Measurements from ENCODE around the gene LBR. TPM values are rescaled to one million over a fixed set of nuclear protein-coding genes. Genes with fewer than 3 reads are reported as not detected.

Gene LBR
- total RNA-seq, 1 experiment from 2014 or later = 60.9 TPM

DNA sequence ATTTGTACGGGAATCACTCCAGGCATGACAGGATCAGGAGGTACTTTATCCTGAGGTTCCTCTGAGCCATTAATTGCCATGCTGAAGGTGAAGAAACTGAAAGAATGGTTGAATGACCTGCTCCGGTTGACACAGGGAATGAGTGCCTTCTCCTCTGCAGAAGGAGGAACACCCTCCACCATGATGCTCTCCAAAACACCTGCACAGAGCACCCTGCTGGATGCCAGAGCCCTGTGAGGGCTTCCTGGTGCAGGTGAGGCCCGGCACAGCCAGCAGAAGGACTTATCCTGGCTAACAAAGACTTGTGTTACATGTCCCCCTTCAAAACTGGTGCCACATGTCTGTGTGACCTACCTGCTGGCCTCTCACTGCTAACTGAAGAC lies 14.3 kb upstream of the LBR start:
- no peak overlapping the region for H3K9ac ChIP-seq (ENCODE audit: extremely low read depth, insufficient read length, low read length)
- no peak overlapping the region for H2BK5ac ChIP-seq (ENCODE audit: insufficient read length, low read length)
- Mint-ChIP-seq H3K27ac (no peak overlapping the region), H3K36me3 (ENCODE audit: insufficient read depth in 1 of 3, low read depth in 3 of 3) (no peaks in the 10 kb centered on the region), H3K4me3 (no peak overlapping the region), H3K27me3 (ENCODE audit: low read depth) (peaks cover 4% of the 10 kb centered on the region), H3K4me1 (peaks cover 18 to 26% of the 10 kb centered on the region in 2 experiments), H3K9me3 (no peaks in the 10 kb centered on the region)
- H3K4me1 ChIP-seq (ENCODE audit: insufficient read depth, low read length) = peaks cover 5% of the 10 kb centered on the region; the same call in 1 of the 2 replicates
- no peak overlapping the region for H3K4ac ChIP-seq (ENCODE audit: low read depth, low read length)
- H3T11ph ChIP-seq (ENCODE audit: low read length) = no peak overlapping the region
- no peak overlapping the region for H4K91ac ChIP-seq (ENCODE audit: insufficient read length, low read depth, low read length)
- no peak overlapping the region for H3K56ac ChIP-seq (ENCODE audit: insufficient read length, low read depth, low read length)
- no peaks in the 10 kb centered on the region for H3K27me3 ChIP-seq (ENCODE audit: insufficient read depth, low read length)
- H3K18ac ChIP-seq (ENCODE audit: insufficient read length, low read depth, low read length) = no peak overlapping the region
- no peaks in the 10 kb centered on the region for H3K79me1 ChIP-seq (ENCODE audit: insufficient read depth, low read depth, low read length, poor library complexity, severe bottlenecking)
- H2BK20ac ChIP-seq (ENCODE audit: low read depth, low read length, poor library complexity, severe bottlenecking) = no peak overlapping the region
- H4K8ac ChIP-seq (replicated peaks; ENCODE audit: insufficient read length, low read depth, low read length) = no peak overlapping the region
- DNase-seq = no peak
- H2AK5ac ChIP-seq (ENCODE audit: insufficient read length, low read length) = no peak overlapping the region
- no peaks in the 10 kb centered on the region for H4K20me1 ChIP-seq (ENCODE audit: control insufficient read depth, insufficient read depth, insufficient read length)
- no peaks in the 10 kb centered on the region for H3K23me2 ChIP-seq (ENCODE audit: insufficient read length, low read depth, low read length, poor library complexity, severe bottlenecking)
- H3K79me2 ChIP-seq (ENCODE audit: insufficient read depth, low read length) = no peaks in the 10 kb centered on the region
- TF ChIP-seq, protein P1, sequence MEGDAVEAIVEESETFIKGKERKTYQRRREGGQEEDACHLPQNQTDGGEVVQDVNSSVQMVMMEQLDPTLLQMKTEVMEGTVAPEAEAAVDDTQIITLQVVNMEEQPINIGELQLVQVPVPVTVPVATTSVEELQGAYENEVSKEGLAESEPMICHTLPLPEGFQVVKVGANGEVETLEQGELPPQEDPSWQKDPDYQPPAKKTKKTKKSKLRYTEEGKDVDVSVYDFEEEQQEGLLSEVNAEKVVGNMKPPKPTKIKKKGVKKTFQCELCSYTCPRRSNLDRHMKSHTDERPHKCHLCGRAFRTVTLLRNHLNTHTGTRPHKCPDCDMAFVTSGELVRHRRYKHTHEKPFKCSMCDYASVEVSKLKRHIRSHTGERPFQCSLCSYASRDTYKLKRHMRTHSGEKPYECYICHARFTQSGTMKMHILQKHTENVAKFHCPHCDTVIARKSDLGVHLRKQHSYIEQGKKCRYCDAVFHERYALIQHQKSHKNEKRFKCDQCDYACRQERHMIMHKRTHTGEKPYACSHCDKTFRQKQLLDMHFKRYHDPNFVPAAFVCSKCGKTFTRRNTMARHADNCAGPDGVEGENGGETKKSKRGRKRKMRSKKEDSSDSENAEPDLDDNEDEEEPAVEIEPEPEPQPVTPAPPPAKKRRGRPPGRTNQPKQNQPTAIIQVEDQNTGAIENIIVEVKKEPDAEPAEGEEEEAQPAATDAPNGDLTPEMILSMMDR (conservative IDR thresholded peaks at IDR 0.05) = no peak
- H3K14ac ChIP-seq (ENCODE audit: insufficient read depth, low read length) = no peak overlapping the region
- no CpG with 5 or more reads among the region's 3 CpGs for WGBS (ENCODE audit: extremely low coverage, insufficient read length, low lambda C conversion rate)
- no peak overlapping the region for H2BK15ac ChIP-seq (ENCODE audit: low read depth, low read length)
- no peak overlapping the region for H3K4me2 ChIP-seq (ENCODE audit: insufficient read depth, insufficient read length, low read length)
- no peak overlapping the region for H4K5ac ChIP-seq (ENCODE audit: insufficient read length, low read depth, low read length)
- no peak overlapping the region for H2BK120ac ChIP-seq (ENCODE audit: low read depth, low read length, poor library complexity, severe bottlenecking)
- H3K27ac ChIP-seq (ENCODE audit: insufficient read length, low read depth, low read length) = no peak overlapping the region
- no peak overlapping the region for H2BK12ac ChIP-seq (ENCODE audit: insufficient read length, low read depth, low read length)
- H2AFZ ChIP-seq (ENCODE audit: low read length) = no peak overlapping the region
- no peaks in the 10 kb centered on the region for H3K9me3 ChIP-seq (ENCODE audit: control insufficient read depth, low read depth, low read length)
- no peak overlapping the region for H3K23ac ChIP-seq (ENCODE audit: insufficient read length, low read depth, low read length)
